Measurements from ENCODE around the gene HDAC4. TPM values are rescaled to one million over a fixed set of nuclear protein-coding genes. Genes with fewer than 3 reads are reported as not detected.

The HDAC4 gene
- total RNA-seq, 1 donor from 2014 or later, result 7.8 TPM

GRCh38 chr2:239052798-239053665 lies 347.8 kb downstream of the HDAC4 start:
- no peak for TF ChIP-seq CTCF (IDR thresholded peaks at IDR 0.05; ENCODE audit: insufficient read depth, low read length, poor library complexity, severe bottlenecking)
- H3K4me3 ChIP-seq (ENCODE audit: low read depth, low read length), result no peak overlapping the region
- no peaks in the 10 kb centered on the region for H3K27me3 ChIP-seq (ENCODE audit: control insufficient read depth, insufficient read depth, low read length)

GRCh38 chr2:239051891-239052445 lies 348.9 kb downstream of the HDAC4 start:
- H3K36me3 ChIP-seq (ENCODE audit: control insufficient read depth, insufficient read depth, low read length), result no peaks in the 10 kb centered on the region
- H3K4me3 ChIP-seq (ENCODE audit: low read depth, low read length), result no peak overlapping the region
- no peaks in the 10 kb centered on the region for H3K27me3 ChIP-seq (ENCODE audit: control insufficient read depth, insufficient read depth, low read length)
- DNase-seq (ENCODE audit: low read depth), result no peak
- no peak for TF ChIP-seq CTCF (IDR thresholded peaks at IDR 0.05; ENCODE audit: insufficient read depth, low read length, poor library complexity, severe bottlenecking)

More at GRCh38 chr2:239052798-239053665, 347.8 kb downstream of the HDAC4 start:
- no peaks in the 10 kb centered on the region for H3K36me3 ChIP-seq (ENCODE audit: control insufficient read depth, insufficient read depth, low read length)
- DNase-seq (ENCODE audit: low read depth), result no peak

GRCh38 chr2:239050252-239050649 lies 350.6 kb downstream of the HDAC4 start:
- no peak for DNase-seq (ENCODE audit: low read depth)
- Histone ChIP-seq H3K36me3 (ENCODE audit: control insufficient read depth, insufficient read depth, low read length) (no peaks in the 10 kb centered on the region), H3K4me3 (ENCODE audit: low read depth, low read length) (no peak overlapping the region), H3K27me3 (ENCODE audit: control insufficient read depth, insufficient read depth, low read length) (no peaks in the 10 kb centered on the region)
- no peak for TF ChIP-seq CTCF (IDR thresholded peaks at IDR 0.05; ENCODE audit: insufficient read depth, low read length, poor library complexity, severe bottlenecking)

GRCh38 chr2:239049421-239050251 lies 351.2 kb downstream of the HDAC4 start:
- Histone ChIP-seq H3K36me3 (ENCODE audit: control insufficient read depth, insufficient read depth, low read length) (no peaks in the 10 kb centered on the region), H3K27me3 (ENCODE audit: control insufficient read depth, insufficient read depth, low read length) (no peaks in the 10 kb centered on the region), H3K4me3 (ENCODE audit: low read depth, low read length) (no peak overlapping the region)
- no peak for DNase-seq (ENCODE audit: low read depth)
- TF ChIP-seq CTCF (IDR thresholded peaks at IDR 0.05; ENCODE audit: insufficient read depth, low read length, poor library complexity, severe bottlenecking), result no peak

- Histone ChIP-seq H3K4me3 (ENCODE audit: low read depth, low read length) (no peak overlapping the region), H3K36me3 (ENCODE audit: control insufficient read depth, insufficient read depth, low read length) (no peaks in the 10 kb centered on the region), H3K27me3 (ENCODE audit: control insufficient read depth, insufficient read depth, low read length) (no peaks in the 10 kb centered on the region)
- no peak for DNase-seq (ENCODE audit: low read depth)
- no peak for TF ChIP-seq CTCF (IDR thresholded peaks at IDR 0.05; ENCODE audit: insufficient read depth, low read length, poor library complexity, severe bottlenecking)
Observed at GRCh38 chr2:239048736-239049135, 352.1 kb downstream of the HDAC4 start.

Measured in kidney epithelial cell (primary cell).